ENCODE results near the gene PHF10.
A peak's percentile ranks its signal among the peaks of the same experiment; 100 is the strongest.
"Not testable (repeated sequence)": the region's sequence is repeated elsewhere in the genome, so short reads cannot be mapped to it uniquely, and the experiment has no call there.

PHF10 gene

DNA sequence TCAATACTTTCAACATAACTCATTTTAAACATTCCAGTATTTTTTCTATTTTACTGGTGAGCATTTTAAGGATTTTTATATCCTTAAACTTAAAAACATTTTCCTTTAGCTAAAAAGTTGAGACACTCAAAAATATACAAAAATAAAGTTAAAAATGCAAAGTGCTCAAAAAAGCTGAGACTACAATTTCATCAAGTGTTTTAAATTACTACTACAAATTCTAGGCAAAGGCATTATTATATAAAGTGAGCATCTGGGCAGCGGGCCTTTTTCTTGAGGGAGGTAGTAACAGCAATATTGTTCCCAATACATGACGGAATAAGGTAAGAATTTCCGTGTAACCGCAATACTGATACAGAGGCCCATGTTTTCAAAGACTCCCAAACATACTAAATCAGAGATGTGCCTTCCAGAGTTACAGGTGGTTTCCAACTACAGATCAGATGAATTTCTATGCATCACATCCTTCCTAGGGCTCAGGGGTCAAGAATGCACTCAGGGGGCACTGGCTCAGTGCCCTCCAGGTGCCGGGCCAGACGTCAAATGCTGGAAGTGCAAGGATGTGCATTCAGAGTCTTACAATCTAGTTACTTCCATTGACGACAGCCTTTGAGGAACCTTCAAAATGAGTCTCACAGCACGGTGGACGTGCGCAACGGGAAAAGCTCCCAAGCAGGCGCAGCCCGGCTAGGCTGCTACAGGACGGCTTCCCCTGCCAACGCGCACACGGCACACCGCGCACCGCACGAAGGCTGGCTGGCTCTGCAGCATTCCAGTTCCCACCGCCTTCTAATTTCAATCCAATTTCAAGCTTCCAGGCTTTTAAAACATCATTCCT lies 1.7 kb downstream of the PHF10 start:
- peak; percentile 49 for DNase-seq

GRCh38 chr6:169720207-169720855 lies 4.0 kb downstream of the PHF10 start:
- DNase-seq, result no peak

DNA sequence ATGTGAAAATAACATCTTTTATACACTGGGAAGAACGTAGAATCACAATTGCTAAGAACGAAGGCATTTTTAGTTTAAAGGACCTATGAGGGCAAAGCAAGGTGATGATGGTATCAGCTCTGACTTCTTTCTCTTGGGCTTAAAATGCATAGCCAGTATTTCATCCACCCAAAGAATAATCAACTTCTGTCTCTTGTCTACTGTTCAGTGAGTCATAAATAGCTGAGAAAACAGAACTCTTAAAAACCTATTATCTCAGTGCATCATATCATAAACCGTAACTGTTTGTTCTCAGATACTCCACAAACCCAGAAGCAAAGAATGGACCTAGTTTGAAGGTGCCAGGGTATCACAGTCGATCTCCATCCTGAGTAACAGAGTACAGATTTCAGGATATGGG lies 5.2 kb downstream of the PHF10 start:
- no peak for DNase-seq

DNA sequence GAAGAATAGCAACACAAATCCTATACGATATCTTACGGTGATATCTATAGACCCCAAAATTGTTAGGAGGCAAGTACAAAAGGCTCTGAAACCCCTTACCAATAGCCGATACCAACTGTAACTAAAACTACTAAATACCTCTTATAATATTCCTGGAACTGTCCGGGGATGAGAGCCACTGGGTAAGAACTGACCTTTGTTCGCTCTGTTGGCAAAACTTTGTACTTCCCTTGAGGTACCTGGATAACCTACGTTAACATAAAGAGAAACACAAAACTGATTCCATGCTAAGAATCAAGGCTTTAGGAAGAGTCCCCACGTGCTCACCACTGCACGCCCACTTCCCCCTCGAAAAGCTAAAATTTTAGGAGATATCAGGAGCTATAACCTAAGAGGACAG lies 9.7 kb downstream of the PHF10 start:
- DNase-seq, result no peak

DNA sequence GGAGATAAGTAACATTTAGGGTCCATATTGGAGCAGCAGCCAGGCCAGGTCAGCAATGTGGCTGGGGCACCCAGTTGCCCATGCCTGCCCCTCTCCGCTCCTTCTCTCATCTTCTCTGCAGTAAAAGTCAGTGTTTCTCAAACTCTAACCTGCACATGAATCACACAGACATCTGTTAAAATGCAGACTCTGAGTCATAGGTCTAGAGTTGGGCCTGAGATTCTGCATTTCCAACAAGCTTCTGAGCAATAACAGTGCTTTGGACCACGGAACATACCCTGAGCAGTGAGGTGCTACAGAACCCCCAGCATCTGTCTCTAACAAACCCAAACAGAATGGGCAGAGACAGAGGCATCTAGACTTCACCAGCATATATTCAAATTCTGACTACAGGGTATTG lies 10.1 kb downstream of the PHF10 start:
- no peak for DNase-seq

- DNase-seq, result no peak
Measured at GRCh38 chr6:169710009-169710408, 14.3 kb downstream of the PHF10 start.

DNA sequence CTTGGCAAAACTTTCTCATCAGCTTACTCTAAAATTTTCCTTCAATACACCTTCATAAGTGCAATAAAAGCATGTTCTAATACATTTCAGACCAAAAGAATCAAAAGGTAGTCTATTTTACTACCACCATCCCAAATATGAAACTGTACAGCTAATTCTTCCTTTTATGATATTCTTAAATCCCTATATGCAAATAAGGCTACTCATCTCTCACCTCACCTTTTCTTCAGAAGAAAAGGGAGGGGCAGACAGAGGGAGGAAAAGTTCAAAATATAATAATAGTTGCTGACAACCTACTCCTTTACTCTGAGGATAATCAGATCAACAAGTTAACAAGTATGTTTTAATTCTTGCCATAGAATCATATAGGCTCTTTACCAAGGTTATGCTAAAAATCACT lies 15.0 kb downstream of the PHF10 start:
- DNase-seq, result no peak

- no peak for DNase-seq
Measured at GRCh38 chr6:169707772-169708171, 16.5 kb downstream of the PHF10 start.

GRCh38 chr6:169702840-169703246 lies 21.5 kb downstream of the PHF10 start:
- no peak for DNase-seq

DNA sequence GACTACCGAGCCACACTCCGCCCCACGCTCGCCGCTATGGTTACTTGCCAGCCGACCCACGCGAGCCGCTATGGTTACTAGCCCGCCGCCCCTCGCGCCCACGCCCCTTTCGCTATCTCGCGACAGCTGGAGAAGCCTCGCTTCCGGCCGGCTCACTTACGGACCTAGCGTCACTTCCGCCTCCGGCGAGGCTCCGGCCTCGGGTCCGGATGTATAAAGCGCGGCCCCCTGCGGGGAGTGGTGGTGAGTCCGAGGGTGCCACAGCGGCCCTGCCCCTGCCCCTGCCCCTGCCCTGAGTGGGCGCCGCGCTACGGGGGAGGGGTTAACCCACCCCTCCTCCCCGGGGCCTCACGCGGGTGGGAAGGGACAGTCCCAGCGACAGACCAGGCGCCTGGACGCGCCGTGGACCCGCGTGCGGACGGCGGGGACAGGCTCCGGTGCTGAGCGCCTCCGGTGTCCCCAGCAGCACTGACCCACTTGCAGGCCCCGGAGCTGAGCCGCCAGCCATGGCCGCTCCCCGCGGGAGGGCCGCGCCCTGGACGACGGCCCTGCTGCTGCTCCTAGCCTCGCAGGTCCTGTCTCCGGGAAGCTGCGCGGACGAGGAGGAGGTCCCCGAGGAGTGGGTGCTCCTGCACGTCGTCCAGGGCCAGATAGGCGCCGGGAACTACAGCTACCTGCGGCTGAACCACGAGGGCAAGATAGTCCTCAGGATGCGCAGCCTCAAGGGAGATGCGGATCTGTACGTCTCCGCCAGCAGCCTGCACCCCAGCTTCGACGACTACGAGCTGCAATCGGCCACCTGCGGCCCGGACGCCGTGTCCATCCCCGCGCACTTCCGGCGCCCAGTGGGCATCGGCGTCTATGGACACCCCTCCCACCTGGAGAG lies 22.1 kb downstream of the PHF10 start, which contains the start of the genes C6orf120 and WDR27:
TSS of gene C6orf120 (plus strand) at position 173 of the 886 bp plus-strand sequence. CDS start at position 507, 334 bp downstream.
TSS of gene WDR27 (minus strand) at position 76 of the 886 bp plus-strand sequence. CDS start 13,024 bp downstream, outside the sequence.
- DNase-seq, result peak; percentile 83

- DNase-seq, result no peak
Measured at GRCh38 chr6:169701311-169701953, 22.9 kb downstream of the PHF10 start.

DNA sequence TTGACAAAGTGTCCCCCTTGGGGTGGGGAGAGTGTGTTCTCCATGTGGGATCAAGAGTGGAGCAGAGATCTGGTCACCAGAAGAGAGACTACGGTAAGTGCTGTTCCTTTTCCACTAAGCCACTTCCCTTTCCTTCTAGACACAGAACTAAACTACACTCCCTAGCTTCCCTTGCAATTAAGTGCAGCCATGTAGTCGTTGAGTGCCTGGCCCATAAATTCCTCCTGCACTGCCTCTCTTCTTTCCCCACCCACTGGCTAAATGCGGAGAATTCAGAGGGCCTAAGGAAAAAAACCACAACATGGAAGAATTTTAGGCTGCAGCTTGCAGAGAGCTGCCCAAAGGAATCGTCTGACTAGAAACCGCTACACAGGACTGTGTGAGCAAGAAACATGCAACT lies 24.0 kb downstream of the PHF10 start:
- DNase-seq, result no peak

GRCh38 chr6:169697115-169697514 lies 27.2 kb downstream of the PHF10 start:
- not testable (repeated sequence) for DNase-seq

DNA sequence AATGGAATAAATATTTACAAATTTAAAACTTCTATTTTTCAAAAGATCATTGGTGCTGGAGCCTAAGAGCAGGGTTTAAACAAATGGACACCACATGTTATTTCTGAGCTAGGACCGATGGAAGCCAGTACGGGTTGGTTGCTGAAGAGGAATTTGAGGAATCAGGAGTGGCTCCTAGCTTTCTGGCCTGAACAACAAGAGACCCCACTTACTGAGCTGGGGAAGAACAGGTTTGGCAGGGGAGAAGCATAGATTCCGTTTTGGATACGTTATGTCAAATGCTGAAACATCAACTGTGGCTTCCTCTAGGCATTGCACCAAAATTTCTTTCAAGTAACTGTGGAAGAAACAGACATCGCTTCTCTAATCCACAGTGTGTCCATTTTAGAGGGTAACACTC lies 29.2 kb downstream of the PHF10 start:
- DNase-seq, result no peak

GRCh38 chr6:169692516-169692915 lies 31.8 kb downstream of the PHF10 start:
- DNase-seq, result no peak

GRCh38 chr6:169691260-169691659 lies 33.0 kb downstream of the PHF10 start:
- DNase-seq, result no peak

DNA sequence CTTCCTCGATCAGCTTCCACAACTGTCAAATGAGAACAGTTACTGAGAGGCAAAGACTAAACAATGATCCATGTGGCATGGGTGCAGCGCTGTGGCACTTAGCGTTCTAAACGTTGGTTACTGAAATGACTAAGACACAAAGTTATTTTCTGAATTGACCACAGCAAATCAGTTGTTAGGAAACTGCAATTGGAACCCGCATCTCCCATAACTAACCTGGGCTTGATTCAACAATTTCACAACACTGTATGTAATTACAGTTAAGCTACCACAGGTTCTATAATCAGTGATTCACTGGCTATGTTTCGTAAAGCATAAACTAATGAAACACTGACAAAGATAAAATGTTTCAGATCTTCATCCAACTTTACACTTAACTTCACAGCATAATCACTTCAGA lies 35.0 kb downstream of the PHF10 start:
- no peak for DNase-seq

- DNase-seq, result no peak
Measured at GRCh38 chr6:169685860-169686259, 38.4 kb downstream of the PHF10 start.

DNA sequence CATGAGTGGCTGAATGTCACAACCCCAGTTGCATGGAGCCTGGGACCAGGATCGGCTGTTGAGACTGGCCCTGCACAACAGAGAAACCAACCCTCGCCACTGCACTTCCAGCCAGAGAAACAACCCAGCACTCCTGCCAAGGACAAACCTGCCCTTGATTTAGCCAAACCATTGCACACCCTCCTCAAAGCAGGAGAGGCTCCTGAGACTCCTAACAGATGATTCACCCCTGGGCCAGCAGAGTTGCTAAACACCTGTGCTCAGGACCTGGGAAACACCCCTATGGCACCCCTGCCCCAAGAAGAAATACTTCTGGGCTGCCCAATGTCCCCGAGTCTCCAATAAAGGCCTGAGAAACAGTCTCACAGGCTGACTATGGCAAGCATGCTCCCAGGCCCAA lies 40.2 kb downstream of the PHF10 start:
- DNase-seq, result no peak

DNA sequence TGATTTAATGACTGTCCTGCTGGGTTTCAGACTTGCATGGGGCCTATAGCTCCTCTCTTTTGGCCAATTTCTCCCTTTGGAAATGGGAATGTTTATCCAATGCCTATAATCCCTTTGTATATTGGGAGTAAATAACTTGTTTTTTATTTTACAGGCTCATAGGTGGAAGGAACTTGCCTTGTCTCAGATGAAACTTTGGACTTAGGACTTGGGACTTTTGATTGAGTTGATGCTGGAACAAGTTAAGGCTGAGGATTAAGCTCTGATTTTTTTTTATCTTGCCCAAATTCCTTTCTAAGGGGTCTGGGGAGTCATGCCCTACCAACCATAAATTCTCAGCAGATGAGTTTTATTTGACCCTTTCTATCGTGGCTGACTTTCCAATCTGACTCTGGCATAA lies 46.0 kb downstream of the PHF10 start:
- no peak for DNase-seq

DNA sequence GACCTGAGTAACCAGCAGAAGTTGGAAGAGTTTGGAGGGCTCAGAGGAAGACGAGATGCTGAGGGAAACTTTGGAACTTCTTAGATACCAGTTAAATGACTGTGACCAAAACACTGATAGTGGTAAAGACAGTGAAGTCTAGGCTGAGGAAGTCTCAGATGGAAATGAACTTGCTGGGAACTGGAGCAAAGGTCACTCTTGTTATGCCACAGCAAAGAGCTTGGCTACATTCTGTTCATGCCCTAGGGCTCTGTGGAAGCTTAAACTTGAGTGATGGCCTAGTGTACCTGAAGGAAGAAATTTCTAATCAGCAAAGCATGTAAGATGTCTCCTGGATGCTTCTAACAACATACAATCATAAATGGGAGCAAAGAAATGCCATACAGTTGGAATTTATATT lies 47.2 kb downstream of the PHF10 start:
- DNase-seq, result no peak

DNA sequence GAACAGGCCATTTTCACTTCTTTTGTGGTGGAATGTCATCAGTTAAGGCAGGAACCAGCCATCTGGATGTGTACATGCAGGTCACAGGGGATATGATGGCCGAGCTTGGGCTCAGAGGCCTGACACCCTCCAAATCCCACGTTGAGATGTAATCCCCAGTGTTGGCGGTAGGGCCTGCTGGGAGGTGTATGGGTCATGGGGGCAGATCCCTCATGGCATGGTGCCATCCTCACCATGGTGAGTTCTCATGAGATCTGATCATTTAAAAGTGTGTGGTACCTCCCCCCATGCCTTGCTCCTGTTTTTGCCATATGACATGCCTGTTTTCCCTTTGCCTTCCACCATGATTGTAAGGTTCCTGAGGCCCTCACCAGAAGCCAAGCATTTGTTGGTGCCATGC lies 49.3 kb downstream of the PHF10 start:
- DNase-seq, result no peak

- DNase-seq, result no peak
Measured at GRCh38 chr6:169671563-169671962, 52.7 kb downstream of the PHF10 start.

Measured in NCI-H2029 treated with DMSO at 0.1 percent for 48 hours (cell line).